Measurements from ENCODE around the gene OR10AD1.
"Not testable (repeated sequence)": the region's sequence is repeated elsewhere in the genome, so short reads cannot be mapped to it uniquely, and the experiment has no call there.

Gene OR10AD1, protein sequence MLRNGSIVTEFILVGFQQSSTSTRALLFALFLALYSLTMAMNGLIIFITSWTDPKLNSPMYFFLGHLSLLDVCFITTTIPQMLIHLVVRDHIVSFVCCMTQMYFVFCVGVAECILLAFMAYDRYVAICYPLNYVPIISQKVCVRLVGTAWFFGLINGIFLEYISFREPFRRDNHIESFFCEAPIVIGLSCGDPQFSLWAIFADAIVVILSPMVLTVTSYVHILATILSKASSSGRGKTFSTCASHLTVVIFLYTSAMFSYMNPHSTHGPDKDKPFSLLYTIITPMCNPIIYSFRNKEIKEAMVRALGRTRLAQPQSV

DNA sequence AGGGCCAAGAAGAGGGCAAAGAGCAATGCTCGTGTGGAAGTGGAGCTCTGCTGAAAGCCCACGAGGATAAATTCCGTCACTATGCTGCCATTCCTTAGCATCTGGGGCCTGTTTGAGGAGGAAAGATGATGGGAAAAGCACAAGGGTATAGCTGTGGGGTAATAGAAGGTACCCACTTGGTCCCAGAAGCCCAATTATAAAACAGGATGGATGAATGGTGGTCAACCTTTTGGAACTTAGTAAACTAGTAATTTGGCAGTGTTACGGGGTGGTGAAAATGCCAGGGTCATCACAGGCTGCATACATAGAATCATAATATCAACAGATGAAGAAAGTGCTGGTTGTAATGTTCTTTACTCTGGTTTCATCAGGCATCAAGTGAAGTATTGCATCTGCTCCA lies at the start of gene OR10AD1:
Gene OR10AD1, minus strand, starts transcription at position 101 of the 400 bp plus-strand sequence. Its CDS starts 0 bp downstream, at position 101.
- no peak for DNase-seq

DNA sequence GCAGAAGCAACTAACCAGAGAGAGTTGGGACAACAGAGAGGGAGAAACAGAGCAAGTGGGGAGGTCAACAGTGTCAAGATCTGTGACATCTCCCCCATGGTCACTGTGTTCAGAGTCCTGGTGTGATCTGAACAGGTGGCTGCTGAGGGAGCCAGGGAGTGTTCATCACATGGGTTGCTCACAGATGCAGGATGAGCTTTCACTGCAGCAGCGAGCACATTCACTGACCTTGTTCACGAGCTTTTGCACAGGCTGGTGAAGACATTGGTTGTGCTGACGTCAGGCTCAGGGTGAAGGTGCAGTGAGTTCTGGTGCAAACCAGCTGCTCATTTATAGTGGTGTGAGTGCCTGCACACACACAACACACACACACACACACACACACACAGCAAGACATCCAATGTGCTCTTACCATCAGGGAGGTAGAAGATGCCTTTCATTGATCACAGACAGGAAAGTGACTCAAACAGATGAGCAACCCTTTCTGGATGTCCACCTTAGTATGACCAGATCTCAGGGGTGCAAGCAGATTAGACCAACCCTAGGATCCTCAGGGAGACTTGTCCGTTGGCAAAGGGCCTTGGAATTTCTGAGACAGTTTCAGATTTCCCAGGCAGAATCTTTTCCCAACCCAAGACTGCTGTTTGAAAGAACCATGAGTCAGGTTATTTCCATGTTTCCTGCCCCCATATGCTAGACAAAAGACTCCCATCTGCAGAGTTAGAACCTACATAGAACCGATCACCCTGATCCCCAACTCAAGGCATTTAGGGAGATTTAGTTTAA lies 44.3 kb upstream of the OR10AD1 start:
- DNase-seq: no peak

DNA sequence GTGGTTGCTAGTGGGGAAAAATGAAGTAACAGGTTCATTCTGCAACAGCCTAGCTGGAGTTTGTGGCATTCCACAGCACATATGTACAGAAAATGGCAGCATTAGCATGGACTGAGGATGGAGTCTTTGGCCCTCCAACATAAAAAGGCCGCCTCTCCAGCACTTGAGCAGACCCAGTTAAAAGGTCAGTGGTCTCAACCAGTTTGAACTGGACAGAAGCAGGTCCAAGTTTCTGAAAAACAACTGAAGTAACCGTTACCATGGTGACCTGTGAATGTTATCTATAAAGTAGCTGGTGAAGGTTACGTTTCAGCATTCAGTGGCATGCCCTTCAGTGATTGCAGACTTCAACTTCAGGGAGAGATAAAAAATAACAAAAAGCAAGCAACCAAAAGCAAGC lies 34.1 kb upstream of the OR10AD1 start:
- no peak for DNase-seq

DNA sequence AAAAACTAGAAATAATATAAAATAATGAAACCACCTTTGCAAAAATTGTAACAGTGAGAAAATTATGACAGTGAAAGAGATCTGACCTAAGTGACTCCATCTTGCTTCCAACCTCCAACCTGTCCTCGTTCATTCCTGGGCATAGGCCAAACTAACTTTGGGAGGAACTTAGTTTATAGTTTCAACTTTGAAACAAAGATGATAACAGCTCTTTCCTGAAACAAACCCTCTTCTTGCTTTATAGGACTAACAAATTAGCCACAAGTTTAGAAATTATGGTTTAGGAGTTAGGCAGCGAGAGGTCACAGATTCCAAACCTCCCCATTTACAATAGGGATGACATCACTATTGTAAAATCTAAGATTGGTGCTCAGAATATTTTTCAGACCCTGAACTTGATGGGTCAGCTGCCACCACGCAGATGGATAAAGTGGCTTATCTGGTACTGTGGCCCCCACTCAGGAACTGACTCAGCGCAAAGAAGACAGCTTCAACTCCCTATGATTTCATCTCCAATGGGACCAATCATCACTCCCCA lies 32.8 kb upstream of the OR10AD1 start:
- DNase-seq: no peak

DNA sequence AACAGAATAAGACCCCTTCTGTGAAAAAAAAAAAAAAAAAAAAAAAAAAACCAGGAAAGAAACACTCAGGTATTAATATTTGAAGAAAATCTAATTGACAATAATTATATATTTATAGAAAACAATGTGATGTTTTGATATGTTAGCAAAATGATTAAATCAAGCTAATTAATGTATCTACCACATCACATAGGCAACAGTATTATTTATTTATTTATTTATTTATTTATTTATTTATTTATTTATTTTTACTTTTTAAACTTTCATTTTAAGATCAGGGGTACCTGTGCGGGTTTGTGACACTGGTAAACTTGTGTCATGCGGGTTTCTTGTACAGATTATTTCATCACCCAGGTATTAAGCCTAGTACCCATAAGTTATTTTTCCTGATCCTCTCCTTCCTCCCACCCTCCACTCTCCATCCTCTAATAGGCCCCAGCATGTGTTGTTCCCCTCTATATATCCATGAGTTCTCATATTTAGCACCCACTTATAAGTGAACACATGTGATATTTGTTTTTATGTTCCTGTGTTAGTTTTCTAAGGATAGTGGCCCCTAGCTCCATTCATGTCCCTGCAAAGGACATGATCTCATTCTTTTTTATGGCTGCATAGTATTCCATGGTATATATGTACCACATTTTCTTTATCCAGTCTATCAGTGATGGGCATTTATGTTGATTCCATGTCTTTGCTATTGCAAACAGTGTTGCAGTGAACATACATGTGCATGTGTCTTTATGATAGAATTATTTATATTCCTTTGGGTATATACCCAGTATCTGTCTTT lies 28.3 kb upstream of the OR10AD1 start:
- DNase-seq: not testable (repeated sequence)

DNA sequence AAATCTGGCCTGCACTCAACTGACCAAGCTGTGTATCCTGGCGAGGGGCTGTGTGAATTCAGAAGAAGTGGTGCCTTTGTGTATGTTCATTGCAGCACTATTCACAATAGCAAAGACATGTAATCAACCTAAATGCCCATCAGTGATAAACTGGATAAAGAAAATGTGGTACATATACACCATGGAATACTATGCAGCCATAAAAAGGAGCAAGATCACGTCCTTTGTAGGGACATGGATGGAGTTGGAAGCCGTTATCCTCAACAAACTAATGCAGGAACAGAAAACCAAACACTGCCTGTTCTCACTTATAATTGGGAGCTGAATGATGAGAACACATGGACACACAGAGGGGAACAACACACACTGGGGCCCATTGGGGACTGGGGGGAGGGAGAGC lies 21.4 kb upstream of the OR10AD1 start:
- DNase-seq: not testable (repeated sequence)

DNA sequence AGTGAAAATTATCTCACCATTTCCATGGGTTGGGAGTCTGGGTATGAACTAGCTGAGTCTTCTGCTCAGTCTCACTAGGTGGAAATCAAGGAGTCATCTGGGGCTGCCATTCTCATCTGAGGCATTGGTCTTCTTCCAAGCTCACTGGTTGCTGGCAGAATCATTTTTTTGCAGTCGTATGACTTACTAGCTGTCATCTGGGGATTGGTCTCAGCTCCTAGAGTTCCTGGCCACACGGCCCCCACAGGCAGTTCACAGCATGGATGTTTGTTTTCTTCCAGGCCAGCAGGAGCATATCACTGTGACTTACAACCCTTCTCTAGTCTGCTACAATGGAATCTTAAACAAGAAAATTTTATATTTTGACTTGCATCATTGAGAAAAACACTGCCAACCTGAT lies 18.6 kb upstream of the OR10AD1 start:
- DNase-seq: no peak

DNA sequence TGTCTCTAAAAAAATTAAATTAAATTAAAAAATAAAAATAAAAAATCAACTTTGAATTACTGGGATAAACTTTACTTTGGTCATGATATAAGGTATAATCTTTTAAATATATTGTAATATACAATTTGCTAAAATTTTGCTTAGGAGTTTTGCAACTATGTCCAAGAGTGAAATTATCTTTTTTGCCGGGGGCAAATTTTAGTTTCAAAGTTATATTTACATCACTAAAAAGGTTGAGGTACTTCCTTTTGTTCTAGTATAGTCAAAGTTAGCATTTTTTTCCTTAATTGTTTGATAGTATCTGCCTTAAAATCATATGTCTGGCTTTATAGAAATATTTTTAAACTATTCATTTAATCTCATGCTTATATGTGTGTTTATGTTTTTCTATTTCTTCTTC lies 17.6 kb upstream of the OR10AD1 start:
- no peak for DNase-seq

DNA sequence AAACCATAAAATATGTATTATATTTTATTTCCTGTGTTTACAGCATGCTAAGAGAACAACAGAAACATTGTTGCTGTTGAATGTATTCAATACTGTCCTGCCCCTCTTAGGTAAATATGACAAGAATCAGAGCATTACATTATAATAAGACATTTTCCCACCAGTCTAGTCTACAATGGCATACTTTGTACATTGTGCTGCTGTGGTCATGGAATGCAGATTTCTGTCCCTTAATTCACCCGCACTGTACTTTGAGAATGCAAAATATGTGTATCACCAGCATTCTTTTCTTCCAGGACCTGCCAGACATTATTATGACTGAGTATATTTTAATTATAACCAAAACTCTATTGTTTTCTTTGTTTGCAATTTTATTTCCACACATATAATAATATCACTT lies 16.5 kb upstream of the OR10AD1 start:
- DNase-seq: peak; percentile 25

DNA sequence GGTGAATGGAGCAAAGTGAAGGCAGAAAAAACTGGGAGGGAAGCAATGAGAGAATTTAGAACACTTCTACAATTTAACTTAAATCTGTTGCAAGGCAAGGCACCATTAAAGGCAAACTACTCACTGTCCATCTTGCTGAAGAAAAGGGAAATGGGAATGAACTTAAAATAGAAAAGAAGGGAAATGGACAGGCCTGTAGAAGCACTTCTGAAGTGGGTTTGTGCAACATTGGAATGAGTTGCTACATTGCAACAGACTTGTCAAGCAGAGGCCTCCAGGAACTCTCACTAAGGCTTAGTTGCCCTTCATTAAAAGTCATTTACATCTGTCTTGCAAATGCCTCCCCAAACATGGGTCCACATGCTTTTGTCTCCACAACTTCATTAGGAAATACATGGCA lies 13.7 kb upstream of the OR10AD1 start:
- DNase-seq: no peak

DNA sequence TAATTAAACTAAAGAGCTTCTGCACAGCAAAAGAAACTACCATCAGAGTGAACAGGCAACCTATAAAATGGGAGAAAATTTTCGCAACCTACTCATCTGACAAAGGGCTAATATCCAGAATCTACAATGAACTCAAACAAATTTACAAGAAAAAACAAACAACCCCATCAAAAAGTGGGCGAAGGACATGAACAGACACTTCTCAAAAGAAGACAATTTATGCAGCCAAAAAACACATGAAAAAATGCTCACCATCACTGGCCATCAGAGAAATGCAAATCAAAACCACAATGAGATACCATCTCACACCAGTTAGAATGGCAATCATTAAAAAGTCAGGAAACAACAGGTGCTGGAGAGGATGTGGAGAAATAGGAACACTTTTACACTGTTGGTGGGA lies 6.4 kb upstream of the OR10AD1 start:
- not testable (repeated sequence) for DNase-seq

DNA sequence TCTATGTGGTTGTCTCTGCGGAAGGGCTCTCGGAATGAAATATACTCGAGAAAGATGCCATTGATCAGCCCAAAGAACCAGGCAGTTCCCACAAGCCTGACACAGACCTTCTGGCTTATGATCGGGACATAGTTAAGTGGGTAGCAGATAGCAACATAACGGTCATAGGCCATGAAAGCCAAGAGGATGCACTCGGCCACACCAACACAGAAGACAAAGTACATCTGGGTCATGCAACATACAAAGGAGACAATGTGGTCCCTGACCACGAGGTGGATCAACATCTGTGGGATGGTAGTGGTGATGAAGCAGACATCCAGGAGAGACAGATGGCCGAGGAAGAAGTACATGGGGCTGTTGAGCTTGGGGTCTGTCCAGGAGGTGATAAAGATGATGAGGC lies 326 bp downstream of the OR10AD1 start:
- DNase-seq: no peak

DNA sequence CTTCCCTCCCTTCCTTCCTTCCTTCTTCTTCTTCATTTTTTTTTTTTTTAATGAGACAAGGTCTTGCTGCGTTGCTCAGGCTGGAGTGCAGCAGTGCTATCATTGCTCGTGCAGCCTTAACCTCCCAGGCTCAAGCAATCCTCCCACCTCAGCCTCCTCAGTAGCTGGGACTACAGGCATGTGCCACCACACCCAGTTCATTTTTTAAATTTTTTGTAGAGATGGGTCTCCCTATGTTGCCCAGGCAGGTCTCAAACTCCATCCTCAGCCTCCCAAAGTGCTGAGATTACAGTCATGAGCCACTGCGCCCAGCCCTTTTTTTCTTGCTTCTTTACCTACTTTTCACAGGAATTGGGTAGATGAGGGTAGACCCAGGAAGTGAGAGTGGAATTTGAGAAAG lies 1.6 kb downstream of the OR10AD1 start:
- no peak for DNase-seq

DNA sequence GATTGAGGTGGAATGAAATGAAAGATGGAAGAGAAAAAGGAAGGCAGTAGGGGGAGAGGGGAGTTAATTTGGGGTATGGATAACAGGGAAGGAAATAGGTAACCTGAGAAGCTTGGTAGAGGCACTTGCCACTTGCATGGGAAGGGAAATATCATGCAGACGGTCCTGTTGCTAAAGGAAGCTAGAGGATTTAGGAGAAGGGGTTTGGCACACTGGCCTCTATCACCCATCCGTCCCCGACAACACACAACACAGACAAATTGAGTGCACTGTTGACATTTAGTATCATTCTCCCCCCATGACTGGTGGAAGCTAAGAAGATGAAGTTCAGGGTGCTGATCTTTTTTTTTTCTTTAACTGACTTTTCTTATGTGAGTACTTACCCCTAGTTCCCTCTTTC lies 2.0 kb downstream of the OR10AD1 start:
- no peak for DNase-seq

DNA sequence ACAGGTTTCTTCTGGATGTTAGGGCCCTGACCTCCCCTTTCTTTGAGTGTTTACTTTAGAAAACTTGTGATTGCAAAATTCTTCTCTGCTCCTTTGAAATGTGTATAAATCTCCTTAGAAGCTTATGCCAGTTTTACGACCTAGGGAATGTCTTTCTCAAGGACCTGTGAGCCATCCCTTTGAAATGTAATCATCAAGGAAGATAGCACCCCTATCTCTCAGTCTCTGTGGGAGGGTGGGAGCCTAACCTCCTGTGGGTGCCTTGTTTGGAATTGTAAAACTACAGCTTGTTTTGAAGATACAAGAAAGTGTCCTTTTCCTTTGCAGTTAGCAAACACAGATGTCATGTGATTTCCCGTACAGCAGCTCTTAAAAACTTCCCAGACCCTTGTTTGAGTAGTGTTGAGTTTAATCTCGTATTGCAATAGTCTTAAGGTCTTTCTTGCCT lies 3.3 kb downstream of the OR10AD1 start:
- no peak for DNase-seq

DNA sequence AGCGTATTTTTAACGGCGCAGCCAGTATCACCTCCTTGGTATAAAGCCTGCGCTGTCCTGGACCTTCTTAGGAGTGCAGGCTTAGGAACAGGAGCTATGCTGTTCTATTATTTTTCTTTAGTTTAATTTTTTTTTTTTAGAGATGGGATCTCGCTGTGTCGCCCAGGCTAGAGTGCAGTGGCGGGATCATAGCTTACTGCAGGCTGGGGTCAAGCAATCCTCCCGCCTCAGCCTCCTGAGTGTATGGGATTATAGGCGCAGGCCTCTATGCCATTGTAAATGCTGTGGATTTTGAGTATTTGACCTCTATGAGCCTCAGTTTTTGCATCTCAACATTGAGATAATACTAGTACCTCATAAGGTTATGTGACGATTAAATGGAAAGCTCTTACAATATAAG lies 4.1 kb downstream of the OR10AD1 start:
- no peak for DNase-seq

DNA sequence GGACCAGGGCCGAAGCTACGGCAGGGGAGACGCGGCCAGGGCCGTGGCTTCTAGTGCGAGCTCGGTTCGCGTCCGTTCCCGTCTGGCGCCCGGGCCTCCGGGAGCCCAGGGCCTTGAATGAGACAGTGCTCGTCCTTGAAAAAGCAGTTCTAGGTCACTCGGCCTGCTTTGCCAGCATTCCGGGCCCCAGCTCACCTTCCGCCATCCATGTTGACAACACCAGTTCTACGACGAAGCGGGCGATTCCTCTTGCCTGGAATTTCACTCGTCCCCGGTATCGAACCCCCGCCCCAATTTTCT lies 4.5 kb downstream of the OR10AD1 start:
- no peak for DNase-seq

DNA sequence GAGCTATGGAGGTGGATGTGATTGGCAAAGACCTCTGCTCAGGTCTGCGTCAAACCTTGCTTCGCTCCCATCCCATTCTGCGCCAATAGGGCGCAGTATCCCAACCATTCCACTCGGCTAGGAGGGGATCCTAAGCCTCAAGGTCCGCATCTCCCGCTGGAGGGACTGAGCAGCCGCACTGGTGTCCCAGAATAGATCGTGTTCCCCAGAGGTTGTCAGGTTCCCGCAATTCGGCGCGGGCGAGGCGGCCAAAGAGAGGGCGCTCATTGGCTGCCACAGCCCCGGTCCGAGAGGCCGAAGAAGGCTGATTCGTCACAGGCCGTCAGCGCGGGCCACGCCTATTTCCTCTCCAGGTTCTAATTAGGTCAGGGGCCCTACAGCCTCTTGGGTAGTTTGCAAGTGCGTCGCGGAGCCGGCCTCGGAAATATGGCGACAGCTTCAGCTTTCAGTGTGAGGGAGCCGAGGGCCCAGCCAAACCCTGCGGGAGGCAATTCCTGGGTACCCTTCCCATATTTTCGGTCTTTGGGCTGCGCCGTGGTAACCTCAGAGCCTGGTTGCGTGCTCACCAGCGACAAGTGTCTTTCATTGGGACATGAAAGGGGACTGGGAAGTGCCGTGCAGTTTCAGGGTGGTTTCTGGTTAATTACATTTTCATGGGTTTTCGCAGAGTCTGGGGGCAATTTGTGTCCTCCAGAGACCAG lies 5.0 kb downstream of the OR10AD1 start:
- peak; percentile 43 for DNase-seq

DNA sequence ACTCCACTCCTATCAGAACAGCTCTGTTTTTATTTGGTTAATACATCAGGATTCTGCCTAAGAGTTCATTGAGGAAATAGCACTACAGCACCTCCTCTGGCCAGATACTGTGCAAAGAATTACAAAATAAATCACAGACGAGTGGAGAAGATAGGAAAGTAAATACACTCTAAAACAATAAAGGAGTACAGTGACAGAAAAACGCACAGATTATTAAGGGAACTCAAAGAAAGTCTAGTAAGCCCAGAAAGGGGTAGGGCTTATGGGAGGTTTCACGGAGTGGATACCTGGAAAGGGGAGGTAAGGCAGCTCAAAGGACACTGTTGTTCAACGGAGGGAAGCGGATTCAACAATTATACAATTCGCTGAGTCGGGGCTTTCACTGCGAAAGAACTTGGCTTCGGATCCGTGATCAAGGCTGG lies 5.5 kb downstream of the OR10AD1 start:
- DNase-seq: no peak

DNA sequence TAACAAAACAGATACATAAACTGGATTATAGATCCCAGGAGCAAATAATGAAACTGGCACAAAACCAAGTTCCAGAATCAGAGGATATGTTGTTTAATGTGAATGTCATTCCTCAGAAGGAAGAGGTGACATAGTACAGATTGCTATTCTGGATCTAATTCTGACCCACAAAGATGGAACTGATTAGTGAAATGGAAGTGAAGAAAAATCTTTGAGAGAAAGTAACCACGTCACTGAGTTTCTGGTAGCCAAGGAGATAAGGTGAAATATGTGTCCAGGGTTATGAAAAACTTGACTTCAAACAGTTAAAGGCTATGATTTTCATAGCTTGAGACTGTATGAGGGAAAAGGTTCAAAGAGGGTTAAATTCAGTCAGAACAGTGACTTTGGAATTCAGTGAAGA lies 8.3 kb downstream of the OR10AD1 start:
- no peak for DNase-seq

DNA sequence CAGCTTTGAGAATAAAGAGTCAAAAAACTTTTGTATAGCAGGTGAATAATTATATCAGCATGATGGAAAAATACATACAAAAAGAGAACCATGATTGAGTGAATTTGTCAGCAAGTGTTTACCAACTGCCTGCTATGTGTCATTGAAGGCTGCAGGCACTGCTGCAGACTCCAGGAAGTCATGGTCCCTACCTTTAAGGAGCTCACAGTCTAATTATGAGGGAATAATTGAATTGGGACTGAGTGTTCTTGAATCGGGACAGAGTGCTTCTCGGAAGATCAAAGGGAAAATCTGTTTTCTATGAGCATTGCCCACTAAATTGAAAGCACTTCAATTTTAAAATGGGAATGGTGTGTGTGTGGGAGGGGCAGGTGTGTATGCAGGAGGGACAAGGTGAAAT lies 9.5 kb downstream of the OR10AD1 start:
- DNase-seq: no peak

DNA sequence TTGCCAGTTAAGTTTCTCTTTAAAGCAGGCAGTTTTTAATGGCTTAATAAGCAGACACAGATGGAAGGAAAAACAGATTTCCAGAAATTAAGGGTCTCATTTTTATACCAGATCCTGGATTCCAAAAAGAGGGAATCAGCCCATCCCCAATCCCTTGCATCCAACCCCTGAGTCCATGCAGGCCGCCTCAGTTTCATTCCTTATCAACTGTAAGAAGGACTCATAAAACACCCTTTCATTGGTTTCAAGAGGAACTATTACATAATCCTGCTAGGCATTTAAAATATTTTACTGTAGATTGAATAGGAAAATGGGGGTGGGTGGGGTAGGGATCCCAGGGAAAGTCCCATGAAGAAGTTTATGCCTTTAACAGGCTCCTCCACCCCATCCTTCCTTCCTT lies 10.2 kb downstream of the OR10AD1 start:
- no peak for DNase-seq

DNA sequence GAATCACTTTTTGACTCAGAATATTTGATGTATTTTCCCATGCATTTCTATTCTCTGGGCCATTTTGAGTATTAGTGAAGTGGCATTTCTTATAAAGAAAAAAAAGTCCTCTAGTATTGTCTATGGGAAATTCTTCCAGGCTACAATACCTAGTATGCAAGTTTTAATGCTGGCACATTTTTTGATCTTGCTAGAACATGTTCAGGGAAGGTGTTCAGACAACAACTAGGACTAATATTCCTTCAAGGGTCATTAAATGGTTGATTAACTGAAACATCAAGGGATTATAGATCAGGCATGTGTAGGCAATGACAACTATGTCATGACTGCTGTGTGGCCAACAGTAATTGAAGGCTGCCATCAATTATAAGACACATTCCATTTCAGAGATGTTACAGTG lies 12.0 kb downstream of the OR10AD1 start:
- no peak for DNase-seq
